B cell (primary cell): ENCODE results near the gene FAM149B1. TPM values are rescaled to one million over a fixed set of nuclear protein-coding genes. Genes with fewer than 3 reads are reported as not detected.

Source experiments
- ATAC-seq: fragments of 200-7000 bp; cut with Tn5 transposase; one replicate; pipeline ENCODE4 v1.10.0; 2021; ENCODE audit warnings: low read depth, mild to moderate bottlenecking, moderate number of reproducible peaks, moderate library complexity
- CTCF ChIA-PET: fragments of 350-600 bp; sonication (Branson Sonifier 250); formaldehyde crosslinking; loops from one replicate; lab custom pipeline; 2021; ENCODE audit warnings: antibody characterized with exemption, inconsistent platforms; lab: Charles Lee
- POLR2A ChIA-PET: fragments of 350-600 bp; sonication (Branson Sonifier 250); formaldehyde crosslinking; loops from one replicate; lab custom pipeline; 2021; ENCODE audit warnings: antibody characterized with exemption; lab: Charles Lee
- DNase-seq: peaks from one replicate; pipeline ENCODE4 v3.0.0; 2013
- H2AFZ ChIP-seq: 2 replicates; pipeline ENCODE4 v1.6.1; 2012; ENCODE audit warnings: mild to moderate bottlenecking, low read depth, low read length; ENCODE audit not compliant: insufficient read depth, poor library complexity, severe bottlenecking
- H3K27ac ChIP-seq, 2 donors: 1 replicate in 1 of 2; 2 replicates in 1 of 2; pipeline ENCODE4 v1.5.1; 2012 to 2013; ENCODE audit warnings: low read length in 2 of 2, mild to moderate bottlenecking in 2 of 2, moderate library complexity in 1 of 2
- H3K27me3 ChIP-seq, 4 experiments: fragments of 200-600 bp in 1 of 4; sonication (generic) in 1 of 4; replicated peaks in 1 of 4; 1 replicate in 2 of 4; 2 replicates in 2 of 4; pipeline versions ENCODE4 v1.6.1 to v1.7.0; 2013 to 2016; ENCODE audit warnings: low read length in 3 of 4, mild to moderate bottlenecking in 2 of 4, mixed read lengths in 1 of 4, moderate library complexity in 1 of 4; ENCODE audit not compliant: insufficient read depth in 4 of 4, control insufficient read depth in 3 of 4; ENCODE audit errors: control extremely low read depth in 1 of 4
- H3K36me3 ChIP-seq, 2 experiments: replicated peaks in 1 of 2; 1 replicate in 1 of 2; 2 replicates in 1 of 2; pipeline versions ENCODE4 v1.6.1 to v1.7.1; 2013; ENCODE audit warnings: low read length in 1 of 2; ENCODE audit not compliant: insufficient read depth in 2 of 2, control insufficient read depth in 1 of 2; ENCODE audit errors: control extremely low read depth in 1 of 2, extremely low read depth in 1 of 2
- H3K4me1 ChIP-seq, 2 donors: fragments of 200-600 bp in 1 of 2; sonication (generic) in 1 of 2; 1 replicate in 1 of 2; 2 replicates in 1 of 2; pipeline versions ENCODE4 v1.5.1 to v1.6.1; 2013 to 2017; ENCODE audit warnings: low read length in 2 of 2; ENCODE audit not compliant: control insufficient read depth in 2 of 2, insufficient read depth in 2 of 2
- H3K4me2 ChIP-seq: replicated peaks from 2 replicates; pipeline ENCODE3; 2012; ENCODE audit warnings: mild to moderate bottlenecking, low read depth, low read length; ENCODE audit not compliant: poor library complexity, severe bottlenecking
- H3K4me3 ChIP-seq, 5 experiments: fragments of 200-600 bp in 1 of 5; sonication (generic) in 1 of 5; 1 replicate in 3 of 5; 2 replicates in 2 of 5; pipeline versions ENCODE4 v1.5.1 to v1.7.0; 2011 to 2016; ENCODE audit warnings: low read length in 4 of 5, mild to moderate bottlenecking in 4 of 5, low read depth in 2 of 5, control low read depth in 1 of 5, moderate library complexity in 1 of 5; ENCODE audit not compliant: insufficient read depth in 1 of 5; ENCODE audit errors: control extremely low read depth in 1 of 5, extremely low read depth in 1 of 5
- H3K79me2 ChIP-seq: fragments of 200-600 bp; sonication (generic); one replicate; pipeline ENCODE4 v1.6.0; 2016; ENCODE audit warnings: low read length; ENCODE audit not compliant: control insufficient read depth, insufficient read depth
- H3K9ac ChIP-seq: fragments of 200-600 bp; sonication (generic); 2 replicates; pipeline ENCODE4 v1.6.1; 2017; ENCODE audit warnings: mild to moderate bottlenecking, low read length, moderate library complexity
- H3K9me3 ChIP-seq, 3 donors: one replicate each; pipeline versions ENCODE4 v1.6.1 to v1.7.1; 2013; ENCODE audit warnings: low read length in 2 of 3; ENCODE audit not compliant: control insufficient read depth in 2 of 3, insufficient read depth in 1 of 3; ENCODE audit errors: control extremely low read depth in 1 of 3
- H4K20me1 ChIP-seq: 2 replicates; pipeline ENCODE4 v1.6.0; 2012; ENCODE audit warnings: mild to moderate bottlenecking, low read length; ENCODE audit not compliant: insufficient read depth, control insufficient read depth, poor library complexity, severe bottlenecking
- H3K27ac Mint-ChIP-seq: one replicate; pipeline ENCODE4 v1.8.0; 2021; ENCODE audit warnings: mixed read lengths
- H3K27me3 Mint-ChIP-seq: one replicate; pipeline ENCODE4 v1.8.0; 2021; ENCODE audit warnings: mixed read lengths
- H3K4me1 Mint-ChIP-seq: one replicate; pipeline ENCODE4 v1.8.0; 2021; ENCODE audit warnings: mixed read lengths
- H3K4me3 Mint-ChIP-seq: one replicate; pipeline ENCODE4 v1.8.0; 2021; ENCODE audit warnings: mixed read lengths
- H3K9me3 Mint-ChIP-seq: one replicate; pipeline ENCODE4 v1.8.0; 2022; ENCODE audit warnings: mixed read lengths; ENCODE audit not compliant: insufficient read depth
- CTCF ChIP-seq: fragments of 200-600 bp; IDR thresholded peaks from one replicate; pipeline ENCODE4 v1.8.0; 2022; ENCODE audit warnings: antibody characterized with exemption, mild to moderate bottlenecking
- EZH2 ChIP-seq: IDR thresholded peaks from 2 replicates; pipeline ENCODE4 v1.6.1; 2012; ENCODE audit warnings: borderline replicate concordance, low read depth, mild to moderate bottlenecking, moderate library complexity, low read length; ENCODE audit not compliant: insufficient read depth, poor library complexity, severe bottlenecking
- WGBS: methylation state at CpG from one replicate; pipeline ENCODE4 v1.1.5; 2013; ENCODE audit warnings: missing lambda C conversion rate; ENCODE audit not compliant: insufficient coverage; 5-methylcytosine and 5-hydroxymethylcytosine counted together
- intact Hi-C: fragments of 100-400 bp; cut with micrococcal nuclease; formaldehyde crosslinking; loops from one replicate; pipeline ENCODE4 v1.10.0; 2022
- polyA plus RNA-seq: library from polyadenylated mRNA; depleted of rRNA; stranded (reverse); fragments of >200 nt; gene quantifications from 2 replicates; pipeline ENCODE4 v1.2.3, GENCODE V29; 2012
- total RNA-seq, 2 donors: library from RNA; stranded (reverse); fragments of 120-200 nt in 1 of 2; gene quantifications; 1 replicate in 1 of 2; 2 replicates in 1 of 2; pipeline versions ENCODE4 v1.2.3 to v1.2.4, GENCODE V29; 2013 to 2022

FAM149B1 gene
- total and polyA plus RNA-seq, 2 donors (not counting 1 experiment from before 2014, with no cell fraction given), result 22.5 to 24.3 TPM

DNA sequence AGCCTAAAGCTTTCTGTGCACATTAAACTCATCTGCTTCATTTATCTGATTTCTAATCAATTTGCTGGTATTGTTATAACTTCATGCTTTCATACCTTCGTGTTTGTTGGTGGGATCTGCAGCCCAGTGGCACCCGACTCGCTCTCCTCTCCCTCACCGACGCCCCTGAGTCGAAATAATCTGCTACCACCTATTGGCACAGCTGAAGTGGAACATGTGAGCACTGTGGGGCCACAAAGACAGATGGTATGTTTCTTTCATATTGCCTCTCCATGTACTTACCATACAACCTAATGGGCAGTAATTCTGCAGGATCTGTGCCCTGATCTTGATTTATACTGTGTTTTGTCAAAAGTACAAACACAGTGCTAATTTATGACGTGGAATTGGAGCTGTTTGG is 66.8 kb downstream of the FAM149B1 start:
- no peak overlapping the region for H3K4me2 ChIP-seq
- 92% methylated on average over 2 of the region's 7 CpGs for WGBS
- intact Hi-C loops, result no loop called here
- H3K4me1 Mint-ChIP-seq, result no peaks in the 10 kb centered on the region
- H3K27ac Mint-ChIP-seq, result no peak overlapping the region
- H3K9ac ChIP-seq, result no peak overlapping the region
- no peak overlapping the region for H3K4me3 ChIP-seq
- no peaks in the 10 kb centered on the region for H3K9me3 Mint-ChIP-seq
- no peak for DNase-seq
- POLR2A ChIA-PET, result no interaction called here
- TF ChIP-seq EZH2, result no peak
- TF ChIP-seq CTCF, result no peak
- no peaks in the 10 kb centered on the region for H3K9me3 ChIP-seq
- H4K20me1 ChIP-seq, result no peaks in the 10 kb centered on the region
- H3K27ac ChIP-seq, result no peak overlapping the region
- no peaks in the 10 kb centered on the region for H3K4me1 ChIP-seq
- no peaks in the 10 kb centered on the region for H3K27me3 ChIP-seq
- H3K79me2 ChIP-seq, result no peaks in the 10 kb centered on the region
- ATAC-seq, result no peak
- H3K4me3 Mint-ChIP-seq, result no peak overlapping the region
- peaks cover 10 to 16% of the 10 kb centered on the region in 2 experiments for H3K36me3 ChIP-seq
- no peak overlapping the region for H2AFZ ChIP-seq
- no peaks in the 10 kb centered on the region for H3K27me3 Mint-ChIP-seq
- CTCF ChIA-PET, result interaction anchor here (1.0 kb wide), 1 partner anchor 409 kb away, joined by 3 read pairs; no protein-coding TSS in a partner anchor

- peaks cover under 1% of the 10 kb centered on the region for H3K79me2 ChIP-seq
- 100% methylated on average over 2 of the region's 5 CpGs for WGBS
- no peak overlapping the region for H3K27ac ChIP-seq
- no peaks in the 10 kb centered on the region for H3K9me3 ChIP-seq
- no peak overlapping the region for H3K4me3 ChIP-seq
- no peaks in the 10 kb centered on the region for H4K20me1 ChIP-seq
- no peak overlapping the region for H3K4me2 ChIP-seq
- H3K4me1 ChIP-seq, result no peaks in the 10 kb centered on the region
- H3K9ac ChIP-seq, result no peak overlapping the region
- intact Hi-C loops, result no loop called here
- Mint-ChIP-seq H3K27me3 (no peaks in the 10 kb centered on the region), H3K27ac (no peak overlapping the region), H3K4me3 (no peak overlapping the region), H3K9me3 (no peaks in the 10 kb centered on the region), H3K4me1 (no peaks in the 10 kb centered on the region)
- ATAC-seq (no peak), DNase-seq (no peak)
- ChIA-PET POLR2A (no interaction called here), CTCF (interaction anchor here (1.5 kb wide), 1 partner anchor 63 kb away, joined by 3 read pairs; no protein-coding TSS in a partner anchor)
- no peak for TF ChIP-seq EZH2
- no peak for TF ChIP-seq CTCF
- no peak overlapping the region for H2AFZ ChIP-seq
- H3K27me3 ChIP-seq, result no peaks in the 10 kb centered on the region
- H3K36me3 ChIP-seq, result peaks cover 12 to 35% of the 10 kb centered on the region in 2 experiments
These were observed 71.2 kb downstream of the FAM149B1 start for GRCh38 chr10:73238990-73239566.
